B cell (primary cell): Measurements from ENCODE around the gene ZFC3H1. TPM values are rescaled to one million over a fixed set of nuclear protein-coding genes. Genes with fewer than 3 reads are reported as not detected.
A peak's percentile ranks its signal among the peaks of the same experiment; 100 is the strongest.

Source experiments
- ATAC-seq: fragments of 200-7000 bp; cut with Tn5 transposase; one replicate; pipeline ENCODE4 v1.10.0; 2021; ENCODE audit warnings: low read depth, mild to moderate bottlenecking, moderate number of reproducible peaks, moderate library complexity
- CTCF ChIA-PET: fragments of 350-600 bp; sonication (Branson Sonifier 250); formaldehyde crosslinking; loops from one replicate; lab custom pipeline; 2021; ENCODE audit warnings: antibody characterized with exemption, inconsistent platforms; lab: Charles Lee
- POLR2A ChIA-PET: fragments of 350-600 bp; sonication (Branson Sonifier 250); formaldehyde crosslinking; loops from one replicate; lab custom pipeline; 2021; ENCODE audit warnings: antibody characterized with exemption; lab: Charles Lee
- DNase-seq: peaks from one replicate; pipeline ENCODE4 v3.0.0; 2013
- H2AFZ ChIP-seq: 2 replicates; pipeline ENCODE4 v1.6.1; 2012; ENCODE audit warnings: mild to moderate bottlenecking, low read depth, low read length; ENCODE audit not compliant: insufficient read depth, poor library complexity, severe bottlenecking
- H3K27ac ChIP-seq, 2 donors: 1 replicate in 1 of 2; 2 replicates in 1 of 2; pipeline ENCODE4 v1.5.1; 2012 to 2013; ENCODE audit warnings: low read length in 2 of 2, mild to moderate bottlenecking in 2 of 2, moderate library complexity in 1 of 2
- H3K27me3 ChIP-seq, 4 experiments: fragments of 200-600 bp in 1 of 4; sonication (generic) in 1 of 4; replicated peaks in 1 of 4; 1 replicate in 2 of 4; 2 replicates in 2 of 4; pipeline versions ENCODE4 v1.6.1 to v1.7.0; 2013 to 2016; ENCODE audit warnings: low read length in 3 of 4, mild to moderate bottlenecking in 2 of 4, mixed read lengths in 1 of 4, moderate library complexity in 1 of 4; ENCODE audit not compliant: insufficient read depth in 4 of 4, control insufficient read depth in 3 of 4; ENCODE audit errors: control extremely low read depth in 1 of 4
- H3K36me3 ChIP-seq, 2 experiments: replicated peaks in 1 of 2; 1 replicate in 1 of 2; 2 replicates in 1 of 2; pipeline versions ENCODE4 v1.6.1 to v1.7.1; 2013; ENCODE audit warnings: low read length in 1 of 2; ENCODE audit not compliant: insufficient read depth in 2 of 2, control insufficient read depth in 1 of 2; ENCODE audit errors: control extremely low read depth in 1 of 2, extremely low read depth in 1 of 2
- H3K4me1 ChIP-seq, 2 donors: fragments of 200-600 bp in 1 of 2; sonication (generic) in 1 of 2; 1 replicate in 1 of 2; 2 replicates in 1 of 2; pipeline versions ENCODE4 v1.5.1 to v1.6.1; 2013 to 2017; ENCODE audit warnings: low read length in 2 of 2; ENCODE audit not compliant: control insufficient read depth in 2 of 2, insufficient read depth in 2 of 2
- H3K4me2 ChIP-seq: replicated peaks from 2 replicates; pipeline ENCODE3; 2012; ENCODE audit warnings: mild to moderate bottlenecking, low read depth, low read length; ENCODE audit not compliant: poor library complexity, severe bottlenecking
- H3K4me3 ChIP-seq, 5 experiments: fragments of 200-600 bp in 1 of 5; sonication (generic) in 1 of 5; 1 replicate in 3 of 5; 2 replicates in 2 of 5; pipeline versions ENCODE4 v1.5.1 to v1.7.0; 2011 to 2016; ENCODE audit warnings: low read length in 4 of 5, mild to moderate bottlenecking in 4 of 5, low read depth in 2 of 5, control low read depth in 1 of 5, moderate library complexity in 1 of 5; ENCODE audit not compliant: insufficient read depth in 1 of 5; ENCODE audit errors: control extremely low read depth in 1 of 5, extremely low read depth in 1 of 5
- H3K79me2 ChIP-seq: fragments of 200-600 bp; sonication (generic); one replicate; pipeline ENCODE4 v1.6.0; 2016; ENCODE audit warnings: low read length; ENCODE audit not compliant: control insufficient read depth, insufficient read depth
- H3K9ac ChIP-seq: fragments of 200-600 bp; sonication (generic); 2 replicates; pipeline ENCODE4 v1.6.1; 2017; ENCODE audit warnings: mild to moderate bottlenecking, low read length, moderate library complexity
- H3K9me3 ChIP-seq, 3 donors: one replicate each; pipeline versions ENCODE4 v1.6.1 to v1.7.1; 2013; ENCODE audit warnings: low read length in 2 of 3; ENCODE audit not compliant: control insufficient read depth in 2 of 3, insufficient read depth in 1 of 3; ENCODE audit errors: control extremely low read depth in 1 of 3
- H4K20me1 ChIP-seq: 2 replicates; pipeline ENCODE4 v1.6.0; 2012; ENCODE audit warnings: mild to moderate bottlenecking, low read length; ENCODE audit not compliant: insufficient read depth, control insufficient read depth, poor library complexity, severe bottlenecking
- H3K27ac Mint-ChIP-seq: one replicate; pipeline ENCODE4 v1.8.0; 2021; ENCODE audit warnings: mixed read lengths
- H3K27me3 Mint-ChIP-seq: one replicate; pipeline ENCODE4 v1.8.0; 2021; ENCODE audit warnings: mixed read lengths
- H3K4me1 Mint-ChIP-seq: one replicate; pipeline ENCODE4 v1.8.0; 2021; ENCODE audit warnings: mixed read lengths
- H3K4me3 Mint-ChIP-seq: one replicate; pipeline ENCODE4 v1.8.0; 2021; ENCODE audit warnings: mixed read lengths
- H3K9me3 Mint-ChIP-seq: one replicate; pipeline ENCODE4 v1.8.0; 2022; ENCODE audit warnings: mixed read lengths; ENCODE audit not compliant: insufficient read depth
- CTCF ChIP-seq: fragments of 200-600 bp; IDR thresholded peaks from one replicate; pipeline ENCODE4 v1.8.0; 2022; ENCODE audit warnings: antibody characterized with exemption, mild to moderate bottlenecking
- EZH2 ChIP-seq: IDR thresholded peaks from 2 replicates; pipeline ENCODE4 v1.6.1; 2012; ENCODE audit warnings: borderline replicate concordance, low read depth, mild to moderate bottlenecking, moderate library complexity, low read length; ENCODE audit not compliant: insufficient read depth, poor library complexity, severe bottlenecking
- WGBS: methylation state at CpG from one replicate; pipeline ENCODE4 v1.1.5; 2013; ENCODE audit warnings: missing lambda C conversion rate; ENCODE audit not compliant: insufficient coverage; 5-methylcytosine and 5-hydroxymethylcytosine counted together
- intact Hi-C: fragments of 100-400 bp; cut with micrococcal nuclease; formaldehyde crosslinking; loops from one replicate; pipeline ENCODE4 v1.10.0; 2022
- polyA plus RNA-seq: library from polyadenylated mRNA; depleted of rRNA; stranded (reverse); fragments of >200 nt; gene quantifications from 2 replicates; pipeline ENCODE4 v1.2.3, GENCODE V29; 2012
- total RNA-seq, 2 donors: library from RNA; stranded (reverse); fragments of 120-200 nt in 1 of 2; gene quantifications; 1 replicate in 1 of 2; 2 replicates in 1 of 2; pipeline versions ENCODE4 v1.2.3 to v1.2.4, GENCODE V29; 2013 to 2022

Gene ZFC3H1
- total and polyA plus RNA-seq, 2 donors (not counting 1 experiment from before 2014, with no cell fraction given): 55.9 to 141 TPM

- Histone ChIP-seq H4K20me1 (peaks cover 37% of the 10 kb centered on the region), H3K9ac (no peak overlapping the region), H3K79me2 (peaks cover 90% of the 10 kb centered on the region), H3K27me3 (no peaks in the 10 kb centered on the region), H3K27ac (peak overlapping the region in 1 of 2 donors; percentile 9), H3K36me3 (peaks cover 13 to 60% of the 10 kb centered on the region in 2 experiments), H3K4me1 (peaks cover 4 to 13% of the 10 kb centered on the region in 2 donors), H2AFZ (no peak overlapping the region), H3K9me3 (peaks cover 0 to 4% (median 0%) of the 10 kb centered on the region in 3 donors), H3K4me3 (no peak overlapping the region), H3K4me2 (peak overlapping the region; percentile 24)
- Mint-ChIP-seq H3K4me3 (peak overlapping the region; percentile 4), H3K27me3 (no peaks in the 10 kb centered on the region), H3K27ac (no peak overlapping the region), H3K4me1 (peaks cover 38% of the 10 kb centered on the region), H3K9me3 (no peaks in the 10 kb centered on the region)
- no peak for DNase-seq
- CTCF ChIA-PET: interaction anchor here (1.7 kb wide), 1 partner anchor 19 kb away, joined by 6 read pairs; no protein-coding TSS in a partner anchor
- intact Hi-C loops: no loop called here
- POLR2A ChIA-PET: no interaction called here
- WGBS: no CpG with 5 or more reads among the region's 1 CpG
- ATAC-seq: no peak
- TF ChIP-seq CTCF (no peak), EZH2 (no peak)
These were observed 8.2 kb downstream of the ZFC3H1 start for GRCh38 chr12:71655495-71655894.

GRCh38 chr12:71654200-71654599 is 9.4 kb downstream of the ZFC3H1 start:
- H3K79me2 ChIP-seq: peaks cover 90% of the 10 kb centered on the region
- H3K4me3 Mint-ChIP-seq: no peak overlapping the region
- no peaks in the 10 kb centered on the region for H3K9me3 Mint-ChIP-seq
- no peak overlapping the region for H3K27ac ChIP-seq
- H3K4me1 Mint-ChIP-seq: peaks cover 30% of the 10 kb centered on the region
- H3K4me3 ChIP-seq: no peak overlapping the region
- CTCF ChIA-PET: interaction anchor here (0.6 to 2.0 kb wide), 3 partner anchors 18 to 93 kb away, joined by 3 to 6 read pairs (median 5); no protein-coding TSS in a partner anchor
- TF ChIP-seq CTCF (no peak), EZH2 (no peak)
- no peak overlapping the region for H2AFZ ChIP-seq
- H3K9ac ChIP-seq: no peak overlapping the region
- POLR2A ChIA-PET: no interaction called here
- 90% methylated on average over 2 of the region's 3 CpGs for WGBS
- peaks cover 37% of the 10 kb centered on the region for H4K20me1 ChIP-seq
- DNase-seq (no peak), ATAC-seq (no peak)
- H3K9me3 ChIP-seq: peaks cover 0 to 4% (median 0%) of the 10 kb centered on the region in 3 donors
- H3K27me3 Mint-ChIP-seq: no peaks in the 10 kb centered on the region
- H3K4me1 ChIP-seq: peaks cover 4 to 13% of the 10 kb centered on the region in 2 donors
- no peak overlapping the region for H3K4me2 ChIP-seq
- peaks cover 10 to 54% of the 10 kb centered on the region in 2 experiments for H3K36me3 ChIP-seq
- no peak overlapping the region for H3K27ac Mint-ChIP-seq
- intact Hi-C loops: no loop called here
- H3K27me3 ChIP-seq: no peaks in the 10 kb centered on the region
